ENCODE data around the gene NUP93.

DNA sequence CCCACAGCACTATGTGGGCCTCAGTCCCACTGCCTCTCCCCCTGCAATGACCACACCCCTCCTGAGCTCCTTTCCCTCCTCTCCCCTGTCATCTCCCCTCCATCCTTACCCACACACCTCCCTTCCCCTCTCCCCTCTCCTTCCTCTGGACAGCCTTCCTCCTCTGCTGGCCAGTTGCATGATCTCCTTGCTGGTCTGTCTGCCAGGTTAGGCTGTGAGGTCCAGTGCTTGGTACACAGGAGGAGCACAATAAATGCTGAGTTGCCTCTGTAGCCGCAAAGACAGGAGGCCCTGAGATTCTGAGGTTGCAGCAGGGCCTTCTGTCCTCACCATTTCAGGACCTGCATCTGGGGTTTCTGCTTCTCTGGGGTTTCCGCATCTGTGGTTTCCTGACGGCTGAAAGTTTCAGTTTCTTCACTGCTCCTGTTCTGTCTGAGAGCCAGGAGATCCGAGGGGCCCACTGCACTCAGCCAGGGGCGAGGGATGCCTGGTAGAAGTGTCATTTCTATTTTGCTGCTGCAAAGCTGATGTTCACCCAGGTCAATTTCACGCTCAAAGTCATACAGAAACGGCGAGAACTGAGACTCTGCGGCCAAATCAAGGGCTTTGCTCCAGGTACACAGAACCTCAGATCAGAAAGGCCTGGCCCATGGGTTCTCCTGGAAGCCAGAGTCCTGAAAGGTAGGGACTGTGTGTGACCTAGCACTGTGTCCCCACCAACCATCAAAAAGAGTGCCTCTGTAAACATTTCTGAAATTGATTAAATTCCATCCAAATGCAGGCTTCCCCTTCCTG is 130.5 kb downstream of the NUP93 start:
- TF ChIP-seq, protein P1, sequence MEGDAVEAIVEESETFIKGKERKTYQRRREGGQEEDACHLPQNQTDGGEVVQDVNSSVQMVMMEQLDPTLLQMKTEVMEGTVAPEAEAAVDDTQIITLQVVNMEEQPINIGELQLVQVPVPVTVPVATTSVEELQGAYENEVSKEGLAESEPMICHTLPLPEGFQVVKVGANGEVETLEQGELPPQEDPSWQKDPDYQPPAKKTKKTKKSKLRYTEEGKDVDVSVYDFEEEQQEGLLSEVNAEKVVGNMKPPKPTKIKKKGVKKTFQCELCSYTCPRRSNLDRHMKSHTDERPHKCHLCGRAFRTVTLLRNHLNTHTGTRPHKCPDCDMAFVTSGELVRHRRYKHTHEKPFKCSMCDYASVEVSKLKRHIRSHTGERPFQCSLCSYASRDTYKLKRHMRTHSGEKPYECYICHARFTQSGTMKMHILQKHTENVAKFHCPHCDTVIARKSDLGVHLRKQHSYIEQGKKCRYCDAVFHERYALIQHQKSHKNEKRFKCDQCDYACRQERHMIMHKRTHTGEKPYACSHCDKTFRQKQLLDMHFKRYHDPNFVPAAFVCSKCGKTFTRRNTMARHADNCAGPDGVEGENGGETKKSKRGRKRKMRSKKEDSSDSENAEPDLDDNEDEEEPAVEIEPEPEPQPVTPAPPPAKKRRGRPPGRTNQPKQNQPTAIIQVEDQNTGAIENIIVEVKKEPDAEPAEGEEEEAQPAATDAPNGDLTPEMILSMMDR (IDR thresholded peaks at IDR 0.05; ENCODE audit: insufficient read depth, low read length, poor library complexity, severe bottlenecking): no peak
- TF ChIP-seq EZH2phosphoT487 (conservative IDR thresholded peaks at IDR 0.05; ENCODE audit: low read length): no peak

All from SU-DHL-6 (cell line).